Measurements from ENCODE around the gene MSMP. TPM values are rescaled to one million over a fixed set of nuclear protein-coding genes. Genes with fewer than 3 reads are reported as not detected.
A peak's percentile ranks its signal among the peaks of the same experiment; 100 is the strongest.

The MSMP gene
- total RNA-seq, 1 experiment from 2014 or later, result 2.1 TPM

GRCh38 chr9:35732185-35732799 lies 21.8 kb downstream of the MSMP start, which contains the start of the genes CREB3 and TLN1 (continued):
- TF ChIP-seq ETV6 (CRISPR knock-in tag; IDR thresholded peaks at IDR 0.05), result 0 out of 2 replicates have a peak, but pooled peaks have one; percentile 48
- TF ChIP-seq, protein P1, sequence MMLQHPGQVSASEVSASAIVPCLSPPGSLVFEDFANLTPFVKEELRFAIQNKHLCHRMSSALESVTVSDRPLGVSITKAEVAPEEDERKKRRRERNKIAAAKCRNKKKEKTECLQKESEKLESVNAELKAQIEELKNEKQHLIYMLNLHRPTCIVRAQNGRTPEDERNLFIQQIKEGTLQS (CRISPR knock-in tag; conservative IDR thresholded peaks at IDR 0.05), result no peak
- TF ChIP-seq EMX1 (CRISPR knock-in tag; IDR thresholded peaks at IDR 0.05), result no peak
- TF ChIP-seq ZNF232 (CRISPR knock-in tag; IDR thresholded peaks at IDR 0.05), result 0 out of 2 replicates have a peak, but pooled peaks have one; percentile 39
- TF ChIP-seq ZBTB21 (CRISPR knock-in tag; IDR thresholded peaks at IDR 0.05; ENCODE audit: borderline replicate concordance), result peak; percentile 57; the same call in 1 of the 2 replicates
- 0 out of 2 replicates have a peak, but pooled peaks have one; percentile 37 for TF ChIP-seq CREB1 (CRISPR knock-in tag; IDR thresholded peaks at IDR 0.05)
- TF ChIP-seq TEAD1 (CRISPR knock-in tag; IDR thresholded peaks at IDR 0.05), result peak; percentile 37; the same call in 1 of the 2 replicates
- peak; percentile 87 for TF ChIP-seq CREM (CRISPR knock-in tag; IDR thresholded peaks at IDR 0.05)
- peak; percentile 58; the same call in 1 of the 2 replicates for TF ChIP-seq MAX (CRISPR knock-in tag; IDR thresholded peaks at IDR 0.05)
- TF ChIP-seq NFYB (CRISPR knock-in tag; conservative IDR thresholded peaks at IDR 0.05; ENCODE audit: low read depth), result no peak
- TF ChIP-seq SMAD4 (CRISPR knock-in tag; IDR thresholded peaks at IDR 0.05), result no peak
- TF ChIP-seq, protein P2, sequence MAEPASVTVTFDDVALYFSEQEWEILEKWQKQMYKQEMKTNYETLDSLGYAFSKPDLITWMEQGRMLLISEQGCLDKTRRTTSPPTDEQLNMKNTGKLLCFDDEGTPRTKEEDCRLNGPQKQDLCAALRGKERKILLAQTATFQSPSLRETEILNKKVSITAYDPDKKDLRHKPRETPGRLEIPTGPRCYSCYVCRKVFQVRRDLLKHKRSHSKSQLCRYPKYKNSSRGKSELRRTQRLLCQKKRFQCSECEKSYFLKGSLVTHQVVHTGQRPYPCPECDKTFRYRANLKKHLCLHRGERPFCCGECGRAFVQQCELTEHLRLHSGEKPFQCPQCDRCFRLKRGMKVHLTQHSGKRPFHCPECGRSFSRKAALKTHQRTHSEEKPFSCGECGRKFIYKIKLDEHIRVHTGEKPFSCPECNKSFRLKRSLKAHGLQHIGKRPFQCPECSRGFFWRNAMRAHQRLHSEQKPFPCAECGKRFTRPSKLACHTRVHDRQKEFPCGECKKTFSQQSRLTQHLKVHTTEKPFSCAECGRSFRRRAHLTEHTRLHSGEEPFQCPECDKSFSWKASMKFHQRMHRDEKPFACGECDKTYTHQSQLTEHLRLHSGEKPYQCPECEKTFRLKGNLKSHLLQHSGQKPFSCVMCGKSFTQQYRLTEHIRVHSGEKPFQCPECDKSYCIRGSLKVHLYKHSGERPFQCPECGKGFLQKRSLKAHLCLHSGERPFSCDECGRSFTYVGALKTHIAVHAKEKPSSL (CRISPR knock-in tag; conservative IDR thresholded peaks at IDR 0.05), result no peak
- peak; percentile 83 for TF ChIP-seq E2F5 (CRISPR knock-in tag; IDR thresholded peaks at IDR 0.05)
- TF ChIP-seq, protein P3, sequence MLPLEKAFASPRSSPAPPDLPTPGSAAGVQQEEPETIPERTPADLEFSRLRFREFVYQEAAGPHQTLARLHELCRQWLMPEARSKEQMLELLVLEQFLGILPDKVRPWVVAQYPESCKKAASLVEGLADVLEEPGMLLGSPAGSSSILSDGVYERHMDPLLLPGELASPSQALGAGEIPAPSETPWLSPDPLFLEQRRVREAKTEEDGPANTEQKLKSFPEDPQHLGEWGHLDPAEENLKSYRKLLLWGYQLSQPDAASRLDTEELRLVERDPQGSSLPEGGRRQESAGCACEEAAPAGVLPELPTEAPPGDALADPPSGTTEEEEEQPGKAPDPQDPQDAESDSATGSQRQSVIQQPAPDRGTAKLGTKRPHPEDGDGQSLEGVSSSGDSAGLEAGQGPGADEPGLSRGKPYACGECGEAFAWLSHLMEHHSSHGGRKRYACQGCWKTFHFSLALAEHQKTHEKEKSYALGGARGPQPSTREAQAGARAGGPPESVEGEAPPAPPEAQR (CRISPR knock-in tag; IDR thresholded peaks at IDR 0.05), result no peak
- TF ChIP-seq GABPB1 (CRISPR knock-in tag; IDR thresholded peaks at IDR 0.05), result peak; percentile 89
- TF ChIP-seq ZNF219 (CRISPR knock-in tag; IDR thresholded peaks at IDR 0.05; ENCODE audit: borderline replicate concordance), result no peak
- TF ChIP-seq, protein P4, sequence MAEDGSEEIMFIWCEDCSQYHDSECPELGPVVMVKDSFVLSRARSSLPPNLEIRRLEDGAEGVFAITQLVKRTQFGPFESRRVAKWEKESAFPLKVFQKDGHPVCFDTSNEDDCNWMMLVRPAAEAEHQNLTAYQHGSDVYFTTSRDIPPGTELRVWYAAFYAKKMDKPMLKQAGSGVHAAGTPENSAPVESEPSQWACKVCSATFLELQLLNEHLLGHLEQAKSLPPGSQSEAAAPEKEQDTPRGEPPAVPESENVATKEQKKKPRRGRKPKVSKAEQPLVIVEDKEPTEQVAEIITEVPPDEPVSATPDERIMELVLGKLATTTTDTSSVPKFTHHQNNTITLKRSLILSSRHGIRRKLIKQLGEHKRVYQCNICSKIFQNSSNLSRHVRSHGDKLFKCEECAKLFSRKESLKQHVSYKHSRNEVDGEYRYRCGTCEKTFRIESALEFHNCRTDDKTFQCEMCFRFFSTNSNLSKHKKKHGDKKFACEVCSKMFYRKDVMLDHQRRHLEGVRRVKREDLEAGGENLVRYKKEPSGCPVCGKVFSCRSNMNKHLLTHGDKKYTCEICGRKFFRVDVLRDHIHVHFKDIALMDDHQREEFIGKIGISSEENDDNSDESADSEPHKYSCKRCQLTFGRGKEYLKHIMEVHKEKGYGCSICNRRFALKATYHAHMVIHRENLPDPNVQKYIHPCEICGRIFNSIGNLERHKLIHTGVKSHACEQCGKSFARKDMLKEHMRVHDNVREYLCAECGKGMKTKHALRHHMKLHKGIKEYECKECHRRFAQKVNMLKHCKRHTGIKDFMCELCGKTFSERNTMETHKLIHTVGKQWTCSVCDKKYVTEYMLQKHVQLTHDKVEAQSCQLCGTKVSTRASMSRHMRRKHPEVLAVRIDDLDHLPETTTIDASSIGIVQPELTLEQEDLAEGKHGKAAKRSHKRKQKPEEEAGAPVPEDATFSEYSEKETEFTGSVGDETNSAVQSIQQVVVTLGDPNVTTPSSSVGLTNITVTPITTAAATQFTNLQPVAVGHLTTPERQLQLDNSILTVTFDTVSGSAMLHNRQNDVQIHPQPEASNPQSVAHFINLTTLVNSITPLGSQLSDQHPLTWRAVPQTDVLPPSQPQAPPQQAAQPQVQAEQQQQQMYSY (CRISPR knock-in tag; IDR thresholded peaks at IDR 0.05), result peak; percentile 72
- TF ChIP-seq TCF7 (CRISPR knock-in tag; IDR thresholded peaks at IDR 0.05; ENCODE audit: low read depth), result no peak
- TF ChIP-seq ZNF423 (CRISPR knock-in tag; IDR thresholded peaks at IDR 0.05), result peak; percentile 49; the same call in 1 of the 2 replicates
- TF ChIP-seq FOXK1 (CRISPR knock-in tag; IDR thresholded peaks at IDR 0.05), result peak; percentile 89
- TF ChIP-seq, protein P5, sequence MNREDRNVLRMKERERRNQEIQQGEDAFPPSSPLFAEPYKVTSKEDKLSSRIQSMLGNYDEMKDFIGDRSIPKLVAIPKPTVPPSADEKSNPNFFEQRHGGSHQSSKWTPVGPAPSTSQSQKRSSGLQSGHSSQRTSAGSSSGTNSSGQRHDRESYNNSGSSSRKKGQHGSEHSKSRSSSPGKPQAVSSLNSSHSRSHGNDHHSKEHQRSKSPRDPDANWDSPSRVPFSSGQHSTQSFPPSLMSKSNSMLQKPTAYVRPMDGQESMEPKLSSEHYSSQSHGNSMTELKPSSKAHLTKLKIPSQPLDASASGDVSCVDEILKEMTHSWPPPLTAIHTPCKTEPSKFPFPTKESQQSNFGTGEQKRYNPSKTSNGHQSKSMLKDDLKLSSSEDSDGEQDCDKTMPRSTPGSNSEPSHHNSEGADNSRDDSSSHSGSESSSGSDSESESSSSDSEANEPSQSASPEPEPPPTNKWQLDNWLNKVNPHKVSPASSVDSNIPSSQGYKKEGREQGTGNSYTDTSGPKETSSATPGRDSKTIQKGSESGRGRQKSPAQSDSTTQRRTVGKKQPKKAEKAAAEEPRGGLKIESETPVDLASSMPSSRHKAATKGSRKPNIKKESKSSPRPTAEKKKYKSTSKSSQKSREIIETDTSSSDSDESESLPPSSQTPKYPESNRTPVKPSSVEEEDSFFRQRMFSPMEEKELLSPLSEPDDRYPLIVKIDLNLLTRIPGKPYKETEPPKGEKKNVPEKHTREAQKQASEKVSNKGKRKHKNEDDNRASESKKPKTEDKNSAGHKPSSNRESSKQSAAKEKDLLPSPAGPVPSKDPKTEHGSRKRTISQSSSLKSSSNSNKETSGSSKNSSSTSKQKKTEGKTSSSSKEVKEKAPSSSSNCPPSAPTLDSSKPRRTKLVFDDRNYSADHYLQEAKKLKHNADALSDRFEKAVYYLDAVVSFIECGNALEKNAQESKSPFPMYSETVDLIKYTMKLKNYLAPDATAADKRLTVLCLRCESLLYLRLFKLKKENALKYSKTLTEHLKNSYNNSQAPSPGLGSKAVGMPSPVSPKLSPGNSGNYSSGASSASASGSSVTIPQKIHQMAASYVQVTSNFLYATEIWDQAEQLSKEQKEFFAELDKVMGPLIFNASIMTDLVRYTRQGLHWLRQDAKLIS (CRISPR knock-in tag; IDR thresholded peaks at IDR 0.05; ENCODE audit: borderline replicate concordance), result 0 out of 2 replicates have a peak, but pooled peaks have one; percentile 41
- no peak for TF ChIP-seq JAZF1 (CRISPR knock-in tag; IDR thresholded peaks at IDR 0.05)
- no peak; the same call in 1 of the 2 replicates for TF ChIP-seq USF1 (CRISPR knock-in tag; IDR thresholded peaks at IDR 0.05)
- TF ChIP-seq USF2 (CRISPR knock-in tag; IDR thresholded peaks at IDR 0.05), result peak; percentile 9; the same call in 1 of the 2 replicates

Measured in WTC11 (cell line).